HEK293T (cell line): Measurements from ENCODE around the gene HCN4.

ENCODE experiments used
- CTCF ChIA-PET: fragments of 350-600 bp; formaldehyde crosslinking; extraction: SDS; loops from one replicate; lab custom pipeline; 2021; ENCODE audit warnings: antibody characterized with exemption, inconsistent platforms; lab: Yijun Ruan, JAX
- POLR2A ChIA-PET: fragments of 350-600 bp; formaldehyde crosslinking; extraction: SDS; loops from one replicate; lab custom pipeline; 2020; ENCODE audit warnings: antibody characterized with exemption, inconsistent platforms; lab: Yijun Ruan, JAX
- DNase-seq: peaks from one replicate; pipeline ENCODE4 v3.0.0; 2012; ENCODE audit warnings: mixed read lengths; ENCODE audit errors: extremely low spot score
- ARNT ChIP-seq: fragments of 450-650 bp; IDR thresholded peaks from 2 replicates; pipeline ENCODE4 v1.6.1; 2017; ENCODE audit warnings: mild to moderate bottlenecking
- BHLHE40 ChIP-seq: fragments of 450-650 bp; IDR thresholded peaks from 2 replicates; pipeline ENCODE4 v1.6.1; 2016; ENCODE audit warnings: mild to moderate bottlenecking, moderate library complexity, borderline replicate concordance
- CTBP1 ChIP-seq: fragments of 450-650 bp; IDR thresholded peaks from 2 replicates; pipeline ENCODE4 v1.6.1; 2016; ENCODE audit warnings: borderline replicate concordance
- ELF4 ChIP-seq: fragments of 450-650 bp; IDR thresholded peaks from 2 replicates; pipeline ENCODE4 v1.6.1; 2017; ENCODE audit warnings: antibody characterized with exemption
- FOXA1 ChIP-seq: fragments of 450-650 bp; IDR thresholded peaks from 2 replicates; pipeline ENCODE4 v1.6.1; 2016; ENCODE audit warnings: mild to moderate bottlenecking
- FOXK2 ChIP-seq: fragments of 450-650 bp; IDR thresholded peaks from 2 replicates; pipeline ENCODE4 v1.6.1; 2016; ENCODE audit warnings: mild to moderate bottlenecking
- FOXM1 ChIP-seq: fragments of 450-650 bp; IDR thresholded peaks from 2 replicates; pipeline ENCODE4 v1.6.1; 2017; ENCODE audit warnings: mild to moderate bottlenecking, borderline replicate concordance
- HDGF ChIP-seq: fragments of 450-650 bp; IDR thresholded peaks from 2 replicates; pipeline ENCODE4 v1.6.1; 2017; ENCODE audit warnings: antibody characterized with exemption, borderline replicate concordance
- L3MBTL2 ChIP-seq: fragments of 450-650 bp; conservative IDR thresholded peaks from 2 replicates; pipeline ENCODE4 v1.6.1; 2016; ENCODE audit warnings: mild to moderate bottlenecking
- LEF1 ChIP-seq: fragments of 450-650 bp; IDR thresholded peaks from 2 replicates; pipeline ENCODE4 v1.6.1; 2017; ENCODE audit warnings: mild to moderate bottlenecking, borderline replicate concordance
- NFRKB ChIP-seq: fragments of 450-650 bp; IDR thresholded peaks from 2 replicates; pipeline ENCODE4 v1.6.1; 2016; ENCODE audit warnings: mild to moderate bottlenecking, moderate library complexity
- SP1 ChIP-seq: fragments of 450-650 bp; IDR thresholded peaks from 2 replicates; pipeline ENCODE4 v1.6.1; 2017
- SUZ12 ChIP-seq: fragments of 450-650 bp; IDR thresholded peaks from 2 replicates; pipeline ENCODE4 v1.6.1; 2016; ENCODE audit warnings: mild to moderate bottlenecking
- TARDBP ChIP-seq: fragments of 450-650 bp; IDR thresholded peaks from 2 replicates; pipeline ENCODE4 v1.6.1; 2016
- ZNF384 ChIP-seq: fragments of 450-650 bp; IDR thresholded peaks from 2 replicates; pipeline ENCODE4 v1.6.1; 2016
- TF ChIP-seq, protein P1 (sequence below): fragments of 450-650 bp; IDR thresholded peaks from 2 replicates; pipeline ENCODE4 v1.6.1; 2016

Gene HCN4

DNA sequence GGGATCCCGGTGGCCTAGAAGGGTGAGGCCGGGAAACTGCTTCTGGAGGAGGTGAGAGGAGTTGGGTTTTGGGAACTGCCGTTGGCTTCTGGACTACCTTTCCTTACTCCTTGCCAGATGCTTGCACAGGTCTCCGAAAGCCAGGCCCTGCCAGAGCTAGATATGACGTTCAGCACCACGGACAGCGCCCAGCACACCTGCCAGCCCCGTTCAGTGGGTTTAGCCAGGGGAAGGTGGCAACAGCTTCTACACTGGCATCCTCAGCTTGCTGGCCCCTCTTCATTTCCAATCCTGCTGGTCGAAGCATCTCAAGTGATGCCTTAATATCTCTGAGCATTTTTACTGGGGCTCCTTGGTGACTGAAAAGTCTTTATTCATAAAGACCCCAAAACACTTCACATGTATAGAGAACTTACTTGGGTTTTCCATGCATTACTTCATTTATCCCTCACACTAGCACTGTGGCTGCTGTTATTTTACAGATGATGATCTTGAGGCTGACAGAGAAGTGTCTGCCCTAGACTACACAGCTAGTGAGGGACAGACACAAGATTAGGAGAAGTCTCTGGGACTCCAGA, 21.9 kb downstream of the HCN4 start:
- POLR2A ChIA-PET: no interaction called here
- peak; percentile 69 for DNase-seq

DNA sequence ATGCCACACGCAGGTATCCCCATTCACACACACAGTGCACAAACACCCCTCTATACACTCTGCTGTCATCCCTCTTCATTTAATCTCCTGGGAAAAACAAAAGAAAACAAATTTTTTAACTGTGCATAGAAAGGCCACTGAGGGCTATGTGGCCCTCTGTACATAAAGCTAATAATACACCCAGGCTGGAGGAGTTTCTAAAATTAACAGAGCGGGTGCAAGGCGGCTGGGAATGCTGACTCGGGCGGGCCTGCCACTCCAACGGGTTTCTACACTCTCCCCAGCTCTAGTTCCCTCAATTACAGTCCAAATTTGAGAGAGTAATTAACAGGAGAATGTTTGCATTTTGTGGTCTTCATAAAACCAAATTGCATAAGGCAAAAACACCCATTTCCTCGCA, 23.1 kb downstream of the HCN4 start:
- no peak for DNase-seq
- TF ChIP-seq LEF1 (no peak), FOXA1 (no peak), SP1 (no peak), BHLHE40 (no peak), SUZ12 (no peak), FOXM1 (no peak), NFRKB (no peak), ARNT (no peak), ZNF384 (no peak), FOXK2 (no peak), CTBP1 (no peak)
- ChIA-PET POLR2A (no interaction called here), CTCF (no interaction called here)

More for the DNA sequence above, 21.9 kb downstream of the HCN4 start:
- no peak for TF ChIP-seq ZNF384
- TF ChIP-seq FOXM1: no peak
- TF ChIP-seq, protein P1, sequence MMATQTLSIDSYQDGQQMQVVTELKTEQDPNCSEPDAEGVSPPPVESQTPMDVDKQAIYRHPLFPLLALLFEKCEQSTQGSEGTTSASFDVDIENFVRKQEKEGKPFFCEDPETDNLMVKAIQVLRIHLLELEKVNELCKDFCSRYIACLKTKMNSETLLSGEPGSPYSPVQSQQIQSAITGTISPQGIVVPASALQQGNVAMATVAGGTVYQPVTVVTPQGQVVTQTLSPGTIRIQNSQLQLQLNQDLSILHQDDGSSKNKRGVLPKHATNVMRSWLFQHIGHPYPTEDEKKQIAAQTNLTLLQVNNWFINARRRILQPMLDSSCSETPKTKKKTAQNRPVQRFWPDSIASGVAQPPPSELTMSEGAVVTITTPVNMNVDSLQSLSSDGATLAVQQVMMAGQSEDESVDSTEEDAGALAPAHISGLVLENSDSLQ: no peak
- TF ChIP-seq ARNT: no peak
- no peak for TF ChIP-seq CTBP1
- TF ChIP-seq LEF1: no peak
- no peak for TF ChIP-seq TARDBP
- no peak for TF ChIP-seq ELF4
- TF ChIP-seq L3MBTL2: no peak
- no peak for TF ChIP-seq SP1
- no peak for TF ChIP-seq HDGF
- CTCF ChIA-PET: no interaction called here

DNA sequence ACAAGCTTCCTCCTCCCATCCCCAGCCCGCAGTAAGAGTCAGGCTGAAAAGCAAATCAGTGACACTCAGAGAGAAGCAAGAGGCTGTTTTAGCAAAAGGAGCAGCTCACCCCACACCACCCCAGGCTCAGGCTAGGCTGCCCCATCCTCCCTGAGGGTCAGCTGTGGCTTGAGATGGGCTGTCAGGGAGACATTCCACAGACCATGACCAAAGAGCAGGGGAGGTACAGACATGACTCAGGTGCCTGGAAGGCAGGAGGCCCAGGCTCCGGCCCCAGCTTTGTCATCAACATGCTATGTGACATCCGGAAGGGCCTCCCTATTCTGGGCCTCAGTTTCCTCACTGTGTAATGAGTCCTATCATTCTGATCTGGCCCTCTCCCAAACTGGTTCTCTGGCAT, 24.7 kb downstream of the HCN4 start:
- no peak for DNase-seq
- POLR2A ChIA-PET: no interaction called here
- CTCF ChIA-PET: no interaction called here
- TF ChIP-seq HDGF (no peak), CTBP1 (no peak), LEF1 (no peak), ZNF384 (no peak)

DNA sequence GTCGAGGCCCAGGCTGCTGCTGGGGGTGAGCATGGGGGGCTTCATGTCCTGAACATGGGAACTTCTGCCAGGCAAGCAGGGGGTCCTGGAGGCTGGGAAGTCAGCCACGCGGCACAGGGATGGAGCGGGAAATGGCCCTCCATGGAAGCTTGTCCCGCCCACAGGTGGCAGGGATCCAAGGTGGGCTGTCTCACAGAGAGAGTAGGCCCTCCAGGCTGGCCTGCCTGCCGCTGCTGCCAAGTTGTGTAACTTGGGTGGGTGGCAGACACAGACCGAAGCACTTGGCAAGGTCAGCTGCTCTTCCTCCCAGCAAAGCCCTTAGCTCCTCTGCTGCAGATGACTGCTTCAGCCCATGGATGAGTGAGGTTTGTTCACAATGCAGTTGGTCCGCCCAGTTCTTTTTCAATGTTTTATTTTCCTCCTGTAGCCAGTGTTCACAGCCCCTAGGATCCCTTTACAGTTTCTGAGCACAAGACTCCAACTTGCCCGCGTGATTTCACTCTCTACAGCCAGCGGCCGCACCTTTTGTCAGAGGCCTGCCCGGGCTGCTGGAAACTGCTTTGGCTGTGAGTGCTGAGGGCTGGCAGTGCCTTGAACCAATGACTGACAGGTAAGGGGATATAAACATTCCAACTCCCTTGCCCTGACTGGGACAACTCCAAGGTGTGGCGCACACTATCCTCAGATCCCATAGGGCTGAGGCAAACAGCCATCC, 26.7 kb downstream of the HCN4 start:
- no peak for DNase-seq
- CTCF ChIA-PET: no interaction called here
- POLR2A ChIA-PET: no interaction called here

DNA sequence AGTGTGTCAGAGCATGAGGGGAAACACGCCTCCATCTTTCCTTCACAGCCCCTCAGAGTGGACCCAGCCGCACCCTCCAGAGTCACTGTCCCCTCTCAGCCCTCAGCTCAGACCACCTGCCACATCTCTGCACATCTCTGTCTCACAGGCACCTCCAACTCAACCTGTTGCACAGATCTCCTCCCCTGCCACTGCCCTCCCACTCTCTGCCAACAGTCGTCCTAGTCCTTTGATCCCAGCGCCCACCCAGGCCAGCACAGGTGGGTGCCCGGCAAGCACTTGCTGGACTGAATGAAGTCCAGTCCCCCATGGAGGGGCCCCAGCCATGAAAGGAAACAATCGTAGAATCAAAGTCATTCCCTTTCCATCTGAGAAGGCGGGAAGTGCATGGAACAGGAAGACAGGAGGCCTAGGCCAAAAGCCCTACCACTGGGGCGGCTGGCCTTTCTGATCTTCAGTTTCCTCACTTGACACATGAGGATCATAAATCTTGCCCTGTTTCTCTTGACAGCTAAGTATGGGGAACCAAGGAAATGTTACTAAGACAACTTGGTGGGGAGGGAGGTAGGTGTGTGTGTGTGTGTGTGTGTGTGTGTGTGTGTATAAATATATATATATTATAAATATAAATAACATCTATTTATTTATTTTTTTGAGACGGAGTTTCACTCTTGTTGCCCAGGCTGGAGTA, 28.1 kb downstream of the HCN4 start:
- TF ChIP-seq, protein P1: no peak
- no peak for TF ChIP-seq HDGF
- TF ChIP-seq FOXK2: no peak
- no peak for TF ChIP-seq SP1
- TF ChIP-seq TARDBP: no peak
- no peak for TF ChIP-seq FOXM1
- TF ChIP-seq BHLHE40: no peak
- no peak for TF ChIP-seq NFRKB
- no peak for TF ChIP-seq L3MBTL2
- TF ChIP-seq SUZ12: no peak
- TF ChIP-seq LEF1: no peak
- no peak for TF ChIP-seq FOXA1
- TF ChIP-seq ZNF384: no peak
- TF ChIP-seq ELF4: no peak
- ChIA-PET POLR2A (no interaction called here), CTCF (interaction anchor here (0.7 kb wide), 1 partner anchor 43 kb away, joined by 4 read pairs; no protein-coding TSS in a partner anchor)
- DNase-seq: no peak

More for the DNA sequence above, 26.7 kb downstream of the HCN4 start:
- TF ChIP-seq, protein P1: no peak
- no peak for TF ChIP-seq L3MBTL2
- TF ChIP-seq FOXM1: no peak
- TF ChIP-seq FOXK2: no peak
- no peak for TF ChIP-seq TARDBP
- no peak for TF ChIP-seq CTBP1
- no peak for TF ChIP-seq ELF4
- no peak for TF ChIP-seq SP1
- no peak for TF ChIP-seq ARNT
- TF ChIP-seq FOXA1: no peak
- TF ChIP-seq BHLHE40: no peak
- no peak for TF ChIP-seq HDGF
- TF ChIP-seq NFRKB: no peak
- TF ChIP-seq ZNF384: no peak
- TF ChIP-seq LEF1: no peak
- no peak for TF ChIP-seq SUZ12
